Left cardiac atrium (tissue), 4 donors: ENCODE data around the gene MYO5A. TPM values are rescaled to one million over a fixed set of nuclear protein-coding genes. Genes with fewer than 3 reads are reported as not detected.
"Not testable (repeated sequence)": the region's sequence is repeated elsewhere in the genome, so short reads cannot be mapped to it uniquely, and the experiment has no call there.

Source experiments
- ATAC-seq, 2 donors: fragments of 200-7000 bp; cut with Tn5 transposase; one replicate each; pipeline ENCODE4 v1.9.1; 2020; ENCODE audit warnings: mild to moderate bottlenecking in 2 of 2, moderate library complexity in 2 of 2
- DNase-seq: peaks from one replicate; pipeline ENCODE4 v3.0.0-alpha.2; 2020
- intact Hi-C, 2 donors: fragments of 100-400 bp; cut with DNase I; formaldehyde crosslinking; loops; one replicate each; pipeline versions ENCODE4 v1.14.1 to v1.15.1; 2022 to 2023
- total RNA-seq, 2 donors: library from RNA; stranded (reverse); fragmentation: NEBNext Ultra II Directional; extraction: Animal tissue kit (Norgen Biotek cat#: 25700); gene quantifications; one replicate each; pipeline ENCODE4 v1.2.1, GENCODE V29; 2021
- donor health status: DM: no; HTN: yes; CAD: no.
- donor health status: DM: no; HTN: yes; CAD: no; lungs with severe emphysema.
- donor health status: DM: yes; HTN: yes; CAD: no.
- donor health status: Dilated cardiomyopathy.

Gene MYO5A
- total RNA-seq, 2 donors from 2014 or later, result 18.1 to 19.4 TPM

GRCh38 chr15:52551762-52552161 is 23.1 kb upstream of the MYO5A start:
- intact Hi-C loops, result no loop called here
- ATAC-seq, result peak in 1 of 2 donors; percentile 62
- DNase-seq, result no peak

DNA sequence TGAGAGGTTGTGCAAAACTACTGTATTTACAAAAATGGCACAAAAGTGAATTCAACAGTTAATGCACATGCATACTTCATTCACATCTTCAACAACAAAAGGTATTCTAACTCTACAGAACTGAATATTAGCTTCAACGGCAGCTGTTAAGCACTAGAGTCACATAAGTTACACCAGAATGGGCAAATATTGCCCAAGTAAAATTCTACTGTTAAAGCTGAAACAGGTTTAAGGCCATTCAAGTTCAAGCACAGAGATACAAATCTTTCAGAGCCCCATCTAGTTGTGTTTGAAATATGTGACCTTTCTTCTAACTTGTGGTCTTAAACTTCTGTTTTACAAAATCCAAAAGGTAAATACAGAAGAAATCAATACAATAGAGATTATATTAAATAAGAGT is 22.5 kb upstream of the MYO5A start:
- DNase-seq, intact Hi-C loops, ATAC-seq: not testable (repeated sequence)

GRCh38 chr15:52546031-52546751 is 17.5 kb upstream of the MYO5A start:
- intact Hi-C loops, result no loop called here
- ATAC-seq, result peak; percentile 19 to 44

GRCh38 chr15:52540374-52541012 is 11.8 kb upstream of the MYO5A start:
- DNase-seq, result no peak
- no peak for ATAC-seq
- intact Hi-C loops, result no loop called here

More at GRCh38 chr15:52546031-52546751, 17.5 kb upstream of the MYO5A start:
- no peak for DNase-seq

- intact Hi-C loops, result loop anchor here in 1 of 2 donors (10.0 kb wide), 1 partner anchor 203 kb away; no protein-coding TSS in a partner anchor
- DNase-seq (no peak), ATAC-seq (no peak)
These were observed 8.8 kb upstream of the MYO5A start for GRCh38 chr15:52537459-52537858.

GRCh38 chr15:52532427-52532826 is 3.7 kb upstream of the MYO5A start:
- ATAC-seq, result no peak
- intact Hi-C loops, result loop anchor here in 1 of 2 donors (10.0 kb wide), 1 partner anchor 198 kb away; no protein-coding TSS in a partner anchor
- DNase-seq, result no peak

GRCh38 chr15:52529940-52530339 is 1.3 kb upstream of the MYO5A start:
- ATAC-seq (no peak), DNase-seq (no peak)
- intact Hi-C loops, result loop anchor here (10.0 kb wide), 2 partner anchors 135 to 195 kb away; no protein-coding TSS in a partner anchor

DNA sequence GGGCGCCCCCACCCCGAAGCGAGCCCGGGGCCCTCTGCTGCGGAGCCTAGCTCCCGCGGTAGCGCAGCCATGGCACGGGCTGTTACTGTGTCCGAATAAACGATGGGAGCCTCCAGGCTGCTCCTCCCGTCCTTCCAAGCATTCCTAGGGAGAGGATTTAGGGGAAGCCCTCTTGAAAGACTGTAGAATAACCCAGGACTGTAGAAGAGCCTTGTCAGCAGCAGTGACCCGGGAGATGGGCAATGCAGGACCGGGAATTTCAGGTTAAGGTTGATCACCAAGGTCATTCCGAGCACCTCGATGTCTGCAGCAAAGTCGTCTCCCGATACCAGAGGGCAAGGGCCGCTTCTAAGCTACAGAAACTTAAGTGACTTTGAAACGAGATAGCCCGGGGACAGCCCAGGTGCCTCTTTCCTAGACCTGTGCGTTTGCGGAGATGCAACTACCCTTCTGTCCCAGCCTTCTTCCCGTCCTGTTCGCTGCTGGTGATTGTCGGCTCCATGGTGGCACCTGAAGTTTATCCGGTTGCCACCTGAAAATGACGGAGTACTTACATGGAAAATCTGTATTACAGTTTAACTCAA is 753 bp upstream of the MYO5A start:
- intact Hi-C loops, result loop anchor here in 1 of 2 donors (10.0 kb wide), 1 partner anchor 135 kb away; no protein-coding TSS in a partner anchor
- no peak for ATAC-seq

DNA sequence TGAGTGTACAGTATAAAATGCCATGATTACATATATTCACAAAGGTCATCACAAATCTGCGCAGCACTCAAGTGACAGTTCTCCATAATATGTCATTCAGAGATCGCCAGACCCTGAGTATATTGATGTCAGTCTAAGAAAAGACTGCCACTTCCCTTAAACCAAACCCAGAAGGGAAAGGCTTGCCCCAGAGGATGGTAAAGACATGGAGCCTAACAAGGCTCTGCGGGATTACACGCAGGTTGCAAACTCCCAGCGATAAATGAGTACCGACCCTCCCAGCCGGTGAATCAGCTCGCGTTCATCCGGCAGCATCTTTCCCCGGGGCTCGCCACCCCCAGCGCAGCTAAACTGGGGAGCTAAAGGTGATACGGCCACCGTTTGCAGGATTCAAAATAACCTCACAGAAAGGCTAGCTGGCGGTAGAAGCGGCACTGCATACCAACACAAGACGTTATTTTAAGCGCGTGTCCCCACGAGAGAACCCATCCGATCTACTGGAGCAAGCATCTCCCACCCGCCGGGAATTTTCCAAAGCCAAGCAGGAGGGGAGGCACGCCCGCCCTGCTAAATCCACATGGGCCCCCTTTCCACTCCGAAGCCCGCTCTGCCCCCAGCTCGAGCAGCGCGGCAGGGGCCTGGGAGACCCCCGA is 643 bp downstream of the MYO5A start:
- DNase-seq (peak; percentile 32), ATAC-seq (peak; percentile 20 to 29)
- intact Hi-C loops, result loop anchor here in 1 of 2 donors (10.0 kb wide), 1 partner anchor 133 kb away; no protein-coding TSS in a partner anchor

More for the DNA sequence above, 753 bp upstream of the MYO5A start:
- DNase-seq, result no peak

DNA sequence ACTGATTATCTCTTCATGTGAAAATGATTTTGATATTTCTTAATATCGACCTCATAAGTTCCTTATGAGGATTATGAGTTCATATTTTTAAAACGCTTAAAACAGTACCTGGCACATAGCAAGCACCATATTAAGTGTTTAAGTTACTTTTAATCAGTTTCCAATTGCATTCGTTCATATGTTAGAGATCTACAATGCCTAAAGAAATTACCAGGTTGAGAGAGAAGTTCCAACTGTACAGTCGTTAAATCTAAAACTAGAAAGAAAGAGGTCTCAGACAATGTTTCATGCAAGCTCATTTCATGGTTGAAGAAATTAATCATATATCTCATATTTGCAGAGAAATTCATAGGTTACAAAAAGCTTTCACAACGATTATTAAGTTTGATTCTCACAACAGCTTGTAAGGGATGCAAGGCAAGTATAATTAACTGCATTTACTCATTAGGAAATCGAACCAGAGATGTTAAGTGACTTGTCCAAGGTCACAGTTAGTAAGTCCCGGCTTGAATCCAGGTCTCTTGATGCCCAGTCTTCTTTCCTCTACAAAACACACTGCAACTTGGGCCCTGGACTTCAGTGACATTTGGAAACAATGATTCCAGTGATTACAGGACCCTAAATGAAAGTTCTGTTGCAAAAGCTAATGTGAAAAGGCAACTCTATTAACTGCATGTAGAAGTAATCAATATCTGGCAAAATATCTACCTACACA is 1.3 kb downstream of the MYO5A start:
- DNase-seq (no peak), ATAC-seq (no peak)
- intact Hi-C loops, result loop anchor here in 1 of 2 donors (10.0 kb wide), 1 partner anchor 133 kb away; no protein-coding TSS in a partner anchor

DNA sequence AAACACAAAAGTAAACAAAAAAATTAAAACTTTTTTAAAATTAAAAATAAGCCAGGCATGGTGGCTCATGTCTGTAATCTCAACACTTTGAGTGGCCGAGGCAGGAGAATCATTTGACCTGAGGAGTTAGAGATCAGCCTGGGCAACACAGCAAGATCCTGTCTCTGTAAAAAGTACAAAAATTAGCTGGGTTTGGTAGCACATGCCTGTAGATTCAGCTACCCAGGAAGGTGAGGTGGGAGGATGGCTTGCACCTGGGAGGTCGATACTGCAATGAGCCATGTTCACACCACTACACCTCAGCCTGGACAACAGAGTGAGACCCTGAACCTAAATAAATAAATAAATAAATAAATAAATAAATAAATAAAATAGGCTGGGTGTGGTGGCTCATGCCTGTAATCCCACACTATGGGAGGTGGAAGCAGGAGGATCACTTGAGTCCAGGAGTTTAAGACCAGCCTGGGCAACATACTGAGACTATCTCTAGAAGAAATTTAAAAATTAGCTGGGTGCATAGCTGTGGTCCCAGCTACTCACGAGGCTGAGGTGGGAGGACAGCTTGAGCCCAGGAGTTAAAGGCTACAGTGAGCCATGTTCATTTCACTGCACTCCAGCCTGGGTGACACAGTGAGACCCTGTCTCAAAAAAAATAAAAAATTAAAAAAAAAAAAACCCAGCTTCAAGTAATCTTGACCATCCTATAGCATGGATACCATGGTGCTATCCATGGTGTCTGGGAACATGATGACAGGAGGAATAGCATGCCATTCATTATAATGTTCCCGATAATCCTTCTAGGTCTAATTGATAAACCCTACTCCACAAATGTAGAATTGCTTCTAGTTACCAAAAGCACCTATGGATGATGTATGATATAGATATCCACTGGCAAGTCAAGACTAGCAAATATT is 4.2 kb downstream of the MYO5A start:
- intact Hi-C loops, result loop anchor here in 1 of 2 donors (10.0 kb wide), 1 partner anchor 130 kb away; no protein-coding TSS in a partner anchor
- DNase-seq, result no peak

GRCh38 chr15:52523647-52524046 is 5.0 kb downstream of the MYO5A start:
- no peak for ATAC-seq
- DNase-seq, result no peak
- intact Hi-C loops, result loop anchor here in 1 of 2 donors (10.0 kb wide), 1 partner anchor 129 kb away; no protein-coding TSS in a partner anchor

More for the DNA sequence above, 4.2 kb downstream of the MYO5A start:
- ATAC-seq, result no peak

- no peak for DNase-seq
- ATAC-seq, result no peak
- intact Hi-C loops, result loop anchor here in 1 of 2 donors (10.0 kb wide), 1 partner anchor 128 kb away; no protein-coding TSS in a partner anchor
These were observed 5.5 kb downstream of the MYO5A start for GRCh38 chr15:52523192-52523591.

DNA sequence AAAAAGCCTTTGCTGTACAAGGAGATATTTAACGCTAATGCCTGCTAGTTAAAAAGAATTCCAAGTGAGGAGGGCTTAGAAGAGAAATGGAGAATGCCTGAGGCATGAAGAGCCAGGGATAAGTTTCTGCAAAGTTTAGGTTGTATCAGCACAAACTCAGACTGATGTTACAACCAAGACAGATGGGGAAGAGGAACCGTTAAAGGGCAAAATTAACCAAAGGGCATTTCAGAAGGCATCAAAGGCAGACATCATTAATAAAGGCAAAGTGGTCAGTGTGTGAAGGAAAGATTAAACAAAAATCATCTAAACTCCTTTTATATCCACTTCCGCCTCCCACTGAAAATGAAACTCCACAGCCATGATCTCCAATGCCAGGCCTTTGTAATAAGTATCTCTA is 7.0 kb downstream of the MYO5A start:
- intact Hi-C loops, result loop anchor here in 1 of 2 donors (10.0 kb wide), 1 partner anchor 127 kb away; no protein-coding TSS in a partner anchor
- ATAC-seq, result no peak
- no peak for DNase-seq

GRCh38 chr15:52520421-52520820 is 8.3 kb downstream of the MYO5A start:
- intact Hi-C loops, result loop anchor here in 1 of 2 donors (10.0 kb wide), 1 partner anchor 126 kb away; no protein-coding TSS in a partner anchor
- ATAC-seq (no peak), DNase-seq (no peak)

DNA sequence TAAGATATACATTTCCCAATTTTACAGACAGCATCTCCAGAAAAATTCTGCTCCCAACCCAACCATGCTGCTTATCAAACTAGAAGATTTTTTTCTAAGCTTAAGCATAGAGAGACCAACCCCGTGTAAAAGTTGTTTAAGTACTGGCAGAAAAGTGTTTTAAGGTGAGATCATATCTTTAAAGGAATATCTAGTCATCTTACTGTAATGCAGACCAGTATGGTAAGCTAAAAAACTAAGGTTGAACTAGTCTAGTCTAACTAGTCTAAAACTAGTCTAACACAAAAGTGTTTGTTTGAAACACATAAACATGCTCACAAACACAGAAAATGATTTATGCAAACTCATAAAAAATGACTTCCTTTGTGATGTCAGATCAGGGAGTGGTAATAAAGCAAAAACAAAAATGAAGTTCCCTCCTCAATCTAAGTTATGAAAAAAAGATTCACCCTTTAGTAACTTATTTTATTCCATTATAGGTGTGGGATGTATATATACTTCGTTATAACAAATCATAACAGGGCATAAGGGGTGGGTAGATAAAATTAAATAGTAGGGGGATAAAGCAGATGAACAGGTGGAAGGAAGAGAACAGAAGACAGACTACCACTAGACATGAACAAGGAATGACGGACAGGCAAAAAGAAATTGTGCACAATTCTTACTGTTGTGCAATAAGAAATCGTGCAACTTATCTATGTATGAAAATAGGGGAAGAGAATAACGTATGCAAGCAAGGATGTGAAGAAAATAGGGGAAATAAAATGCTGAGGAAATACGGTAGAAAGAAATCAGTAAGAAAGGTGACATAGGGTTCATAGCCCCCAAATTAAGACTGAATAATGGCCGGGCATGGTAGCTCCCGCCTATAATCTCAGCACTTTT is 10.0 kb downstream of the MYO5A start:
- no peak for ATAC-seq
- DNase-seq, result no peak
- intact Hi-C loops, result no loop called here
